Suppressor macrophage treated with lipopolysaccharide for 1 hour (primary cell): ENCODE data around the gene HPS5.
A peak's percentile ranks its signal among the peaks of the same experiment; 100 is the strongest.

Experiments used
- DNase-seq, 3 donors: peaks; one replicate each; pipeline ENCODE4 v3.0.0-alpha.2; 2020 to 2022

HPS5 gene

DNA sequence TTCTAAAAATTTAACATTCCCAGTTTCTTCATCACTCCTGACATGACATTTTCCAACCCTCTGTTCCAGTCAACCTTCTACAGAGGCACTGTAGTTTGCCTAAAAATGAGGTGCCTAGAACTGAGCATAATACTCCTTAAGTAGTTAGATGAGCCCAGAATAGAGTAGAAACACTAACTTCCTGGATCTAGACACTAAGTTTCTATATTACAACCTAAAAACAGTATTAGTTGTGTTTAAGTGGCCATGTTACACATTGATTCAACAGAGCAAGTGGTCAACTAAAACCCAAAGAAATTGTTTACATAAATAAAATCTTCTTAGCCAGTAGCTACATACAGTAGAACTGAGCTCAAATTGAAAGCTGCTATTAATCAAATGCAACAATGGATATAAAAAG, 1.3 kb downstream of the HPS5 start:
- DNase-seq = peak in 1 of 3 donors; percentile 33

DNA sequence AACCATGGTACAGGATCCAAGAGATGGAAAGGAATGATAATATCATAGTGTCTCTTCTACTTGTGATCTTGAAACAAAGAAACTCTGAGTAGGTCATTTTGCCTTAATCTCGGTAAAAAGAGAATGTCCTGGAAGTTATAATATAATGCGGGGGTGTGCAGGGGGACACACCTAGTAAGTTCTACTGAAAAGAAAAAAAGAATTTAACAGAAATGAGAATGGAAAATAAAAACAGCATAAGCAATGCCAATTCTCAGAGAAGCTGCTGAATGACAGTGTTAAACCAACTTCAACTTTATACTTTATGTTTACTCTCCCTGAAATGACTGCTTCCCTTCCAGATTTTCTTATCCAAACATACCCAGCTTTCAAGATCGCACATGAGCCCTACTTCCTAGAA, 2.0 kb downstream of the HPS5 start:
- DNase-seq = no peak

DNA sequence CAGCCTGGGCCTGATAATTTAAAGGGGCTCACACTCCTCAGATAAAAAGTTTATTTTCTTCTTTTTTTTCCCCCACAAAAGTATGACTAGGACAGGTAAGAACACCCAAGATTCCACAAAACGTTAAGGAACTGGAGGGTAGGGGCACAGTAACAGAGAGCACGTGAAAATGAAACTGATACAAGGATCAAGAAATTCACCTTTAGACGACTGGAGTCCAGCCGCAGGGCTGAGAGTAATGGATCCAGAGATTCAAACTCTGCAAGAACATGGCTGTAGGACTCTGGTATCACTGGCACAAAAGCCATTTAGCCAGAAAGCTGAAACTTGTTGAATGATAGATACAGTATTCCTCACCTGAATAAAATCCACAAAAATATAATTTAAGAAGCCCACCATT, 4.4 kb downstream of the HPS5 start:
- no peak for DNase-seq

- no peak for DNase-seq
Measured at GRCh38 chr11:18315893-18316292, 6.0 kb downstream of the HPS5 start.

DNA sequence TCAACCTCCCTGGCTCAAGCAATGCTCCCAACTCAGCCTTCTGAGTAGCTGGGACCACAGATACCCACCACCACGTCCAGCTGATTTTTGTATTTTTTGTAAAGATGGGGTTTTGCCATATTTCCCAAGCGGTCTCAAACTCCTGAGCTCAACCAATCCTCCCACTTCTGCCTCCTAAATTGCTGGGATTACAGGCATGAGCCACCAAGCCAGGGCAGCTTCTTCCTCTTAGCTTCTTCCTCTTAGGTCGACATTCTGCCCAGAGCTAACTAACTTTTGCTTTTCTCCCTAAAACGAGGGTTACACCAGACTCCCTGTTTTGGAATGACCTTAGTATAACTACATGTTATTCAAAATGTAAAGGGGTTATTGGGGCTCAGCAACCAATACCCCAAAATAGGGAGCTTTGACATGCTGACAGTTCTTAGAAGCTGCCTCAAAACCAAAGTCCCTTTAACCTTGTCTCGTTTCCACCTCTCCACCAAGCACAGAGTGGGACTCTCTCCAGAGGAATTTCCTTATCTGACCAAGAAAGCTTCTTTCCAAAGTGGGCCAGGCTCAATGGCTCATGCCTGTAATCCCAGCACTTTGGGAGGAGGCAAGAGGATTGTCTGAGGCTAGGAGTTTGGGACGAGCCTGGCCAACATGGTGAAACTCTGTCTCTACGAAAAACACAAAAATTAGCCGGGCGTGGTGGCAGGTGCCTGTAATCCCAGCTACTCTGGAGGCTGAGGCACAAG, 7.0 kb downstream of the HPS5 start:
- peak; percentile 76 to 79 (median 77) for DNase-seq

DNA sequence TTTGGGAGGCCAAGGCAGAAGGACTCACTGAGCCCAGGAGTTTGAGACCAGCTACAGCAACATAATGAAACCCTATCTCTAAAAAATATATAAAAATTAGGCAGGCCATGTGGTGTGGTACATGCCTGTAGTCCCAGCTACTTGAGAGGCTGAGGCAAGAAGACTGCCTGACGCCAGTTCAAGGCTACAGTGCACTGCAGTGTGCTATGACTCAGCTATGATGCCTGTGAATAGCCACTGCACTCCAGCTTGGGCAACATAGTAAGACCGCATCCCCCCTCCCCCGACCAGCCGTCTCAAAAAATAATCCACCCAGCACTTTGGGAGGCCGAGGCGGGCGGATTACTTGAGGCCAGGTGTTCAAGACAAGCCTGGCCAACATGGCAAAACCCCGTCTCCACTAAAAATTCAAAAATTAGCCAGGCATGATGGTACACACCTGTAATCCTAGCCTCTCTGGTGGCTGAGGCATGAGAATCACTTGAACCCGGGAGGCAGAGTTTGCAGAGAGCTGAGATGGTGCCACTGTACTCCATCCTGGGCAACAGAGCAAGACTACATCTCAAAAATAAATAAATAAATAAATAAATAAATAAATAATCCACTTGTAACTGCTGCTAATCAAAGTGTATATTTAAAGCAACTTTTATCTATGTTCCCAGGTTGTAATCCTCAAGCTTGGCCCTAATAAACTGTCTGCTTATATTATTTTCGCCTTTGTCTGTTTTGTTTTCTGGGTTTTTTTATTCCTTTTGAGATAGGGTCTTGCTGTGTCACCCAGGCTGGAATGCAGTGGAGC, 7.8 kb downstream of the HPS5 start:
- peak in 2 of 3 donors; percentile 33 to 42 for DNase-seq

DNA sequence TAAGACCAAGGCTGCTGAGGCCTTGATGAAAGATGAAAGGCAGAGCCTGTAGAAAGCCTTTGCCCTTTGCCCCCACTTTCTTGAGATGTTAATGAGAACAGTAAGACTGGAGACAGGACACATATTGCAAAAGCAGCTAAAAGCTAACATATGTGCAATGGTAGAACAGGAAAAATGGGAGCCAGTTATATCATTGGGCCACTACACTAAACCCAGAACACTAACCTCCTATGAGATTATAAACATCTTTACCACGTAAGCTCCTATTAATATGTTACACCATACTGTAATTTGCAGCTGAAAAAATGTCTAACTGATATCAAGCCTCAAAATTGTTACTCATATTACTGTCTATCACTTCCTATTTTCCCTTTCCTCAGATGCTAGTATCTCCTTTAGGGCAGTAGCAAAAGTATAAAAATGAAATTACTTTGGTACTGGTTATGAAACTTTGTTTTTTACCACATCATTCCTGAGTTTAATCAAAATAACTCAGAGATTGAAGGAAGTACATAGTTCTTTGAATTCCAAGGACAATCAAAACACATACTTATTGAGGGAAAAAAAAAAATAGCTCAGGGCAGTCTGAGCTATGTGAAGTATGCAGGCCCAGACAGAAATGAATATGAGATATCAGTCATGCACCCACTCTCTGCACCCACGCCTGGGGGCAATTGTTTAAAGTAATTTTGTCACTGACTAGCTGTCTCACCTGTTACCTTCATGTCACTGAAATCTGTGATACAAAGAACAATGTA, 9.1 kb downstream of the HPS5 start:
- peak; percentile 15 to 65 (median 61) for DNase-seq

- DNase-seq = no peak
Measured at GRCh38 chr11:18312012-18312411, 9.9 kb downstream of the HPS5 start.

GRCh38 chr11:18310800-18311340, 11.1 kb downstream of the HPS5 start:
- DNase-seq = peak; percentile 41 to 64 (median 56)

GRCh38 chr11:18309691-18310090, 12.2 kb downstream of the HPS5 start:
- DNase-seq = no peak

GRCh38 chr11:18308242-18308641, 13.7 kb downstream of the HPS5 start:
- no peak for DNase-seq

DNA sequence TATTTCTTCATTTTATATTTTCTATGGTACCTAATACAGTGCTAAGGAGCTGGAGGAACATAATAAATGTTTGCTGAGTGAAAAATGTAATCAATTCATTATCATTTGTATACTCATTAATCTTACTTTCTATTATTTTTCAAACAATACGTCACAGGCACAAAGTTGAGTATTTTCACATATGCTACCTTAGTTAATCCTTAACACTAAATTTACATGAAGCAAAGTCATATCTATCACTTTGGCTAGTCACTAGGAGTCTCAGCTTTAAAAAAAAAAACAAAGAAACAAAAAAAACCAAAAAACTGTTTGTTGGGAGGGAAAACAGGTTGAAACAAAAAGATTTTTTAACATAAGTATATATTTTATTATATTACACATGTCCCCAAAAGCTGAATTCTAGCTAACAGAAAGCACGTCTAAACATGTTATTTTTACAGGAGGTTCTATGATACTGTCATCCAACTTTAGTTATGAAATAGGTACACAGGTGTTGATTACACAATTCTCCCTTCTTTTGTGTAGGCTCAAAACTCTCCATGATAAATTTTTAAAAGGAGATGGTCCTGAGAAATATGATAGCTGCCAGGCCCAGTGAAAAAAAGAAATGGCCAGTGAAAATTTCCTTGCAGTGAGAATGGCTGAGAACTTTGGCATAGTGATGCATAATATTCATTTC, 14.3 kb downstream of the HPS5 start:
- no peak for DNase-seq

- DNase-seq = no peak
Measured at GRCh38 chr11:18304745-18305144, 17.2 kb downstream of the HPS5 start.

- peak; percentile 56 to 89 (median 76) for DNase-seq
Measured at GRCh38 chr11:18299721-18300120, 22.2 kb downstream of the HPS5 start.

- DNase-seq = no peak
Measured at GRCh38 chr11:18295316-18295715, 26.6 kb downstream of the HPS5 start.

GRCh38 chr11:18294862-18295261, 27.1 kb downstream of the HPS5 start:
- DNase-seq = no peak

GRCh38 chr11:18288911-18289310, 33.0 kb downstream of the HPS5 start:
- DNase-seq = no peak

- no peak for DNase-seq
Measured at GRCh38 chr11:18285841-18286240, 36.1 kb downstream of the HPS5 start.

GRCh38 chr11:18282626-18283025, 39.3 kb downstream of the HPS5 start:
- DNase-seq = no peak

GRCh38 chr11:18280438-18281045, 41.4 kb downstream of the HPS5 start:
- peak in 1 of 3 donors; percentile 30 for DNase-seq

DNA sequence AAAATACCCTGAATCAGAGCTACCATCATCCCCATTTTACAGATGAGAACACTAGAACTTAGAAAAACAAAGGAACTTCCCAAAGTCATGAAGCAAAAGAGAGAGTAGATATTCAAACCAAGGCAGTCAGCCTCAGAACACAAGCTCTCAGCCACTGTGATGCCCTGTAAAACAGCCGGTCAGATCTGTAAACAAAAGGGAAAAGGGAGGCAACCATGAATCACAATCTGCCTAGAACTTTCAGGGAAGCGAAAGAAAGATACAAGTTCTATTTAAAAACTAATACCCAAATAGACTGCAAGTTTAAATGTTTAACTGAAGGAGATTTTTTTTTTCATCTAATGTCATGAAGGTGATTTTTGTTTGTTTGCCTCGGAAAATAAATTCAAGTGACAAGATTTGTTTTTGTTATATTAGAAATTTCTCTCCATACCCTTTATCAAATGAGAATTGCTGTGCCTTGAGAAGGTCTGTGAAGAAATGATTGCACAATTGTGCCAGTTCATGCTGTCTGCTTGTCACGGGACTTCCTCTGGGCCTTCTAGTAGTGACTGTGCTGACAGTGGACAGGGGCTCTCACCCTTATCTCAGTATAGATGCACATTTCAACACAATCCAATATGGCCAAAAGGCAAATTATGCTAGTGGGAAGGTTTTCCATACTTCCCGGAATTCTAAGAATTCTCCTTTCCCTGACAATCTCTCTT, 44.2 kb downstream of the HPS5 start:
- peak; percentile 76 to 89 (median 85) for DNase-seq
